WTC11 (cell line): ENCODE results near the gene ABCA3.

Source experiments
- HMGA2 ChIP-seq: fragments of 250-450 bp; sonication (Bioruptor Pico); IDR thresholded peaks from 2 replicates; pipeline ENCODE4 v1.4.0; 2021; ENCODE audit warnings: mild to moderate bottlenecking, moderate library complexity
- ZBTB21 ChIP-seq: sonication (generic); formaldehyde crosslinking; IDR thresholded peaks from 2 replicates; pipeline ENCODE4 v1.8.1; 2023; ENCODE audit warnings: mild to moderate bottlenecking, missing genetic modification reagents, borderline replicate concordance
- ZNF138 ChIP-seq: sonication (generic); formaldehyde crosslinking; conservative IDR thresholded peaks from 2 replicates; pipeline ENCODE4 v1.8.1; 2022; ENCODE audit warnings: mild to moderate bottlenecking, moderate library complexity, missing genetic modification reagents
- ZNF416 ChIP-seq: fragments of 250-450 bp; sonication (Bioruptor Pico); IDR thresholded peaks from 2 replicates; pipeline ENCODE4 v1.9.0; 2021; ENCODE audit warnings: mild to moderate bottlenecking, inconsistent platforms
- TF ChIP-seq, protein P1 (sequence below): sonication (generic); formaldehyde crosslinking; IDR thresholded peaks from 2 replicates; pipeline ENCODE4 v1.8.1; 2023; ENCODE audit warnings: mild to moderate bottlenecking, missing genetic modification reagents
- TF ChIP-seq, protein P2 (sequence below): fragments of 200-600 bp; IDR thresholded peaks from 2 replicates; pipeline ENCODE4 v1.8.0; 2022; ENCODE audit warnings: antibody characterized with exemption
- TF ChIP-seq, protein P3 (sequence below): sonication (generic); formaldehyde crosslinking; IDR thresholded peaks from 2 replicates; pipeline ENCODE4 v1.8.1; 2023; ENCODE audit warnings: mild to moderate bottlenecking, missing genetic modification reagents, moderate library complexity
- TF ChIP-seq, protein P4 (sequence below): sonication (generic); formaldehyde crosslinking; IDR thresholded peaks from 2 replicates; pipeline ENCODE4 v1.8.0; 2022; ENCODE audit warnings: mild to moderate bottlenecking, missing genetic modification reagents

DNA sequence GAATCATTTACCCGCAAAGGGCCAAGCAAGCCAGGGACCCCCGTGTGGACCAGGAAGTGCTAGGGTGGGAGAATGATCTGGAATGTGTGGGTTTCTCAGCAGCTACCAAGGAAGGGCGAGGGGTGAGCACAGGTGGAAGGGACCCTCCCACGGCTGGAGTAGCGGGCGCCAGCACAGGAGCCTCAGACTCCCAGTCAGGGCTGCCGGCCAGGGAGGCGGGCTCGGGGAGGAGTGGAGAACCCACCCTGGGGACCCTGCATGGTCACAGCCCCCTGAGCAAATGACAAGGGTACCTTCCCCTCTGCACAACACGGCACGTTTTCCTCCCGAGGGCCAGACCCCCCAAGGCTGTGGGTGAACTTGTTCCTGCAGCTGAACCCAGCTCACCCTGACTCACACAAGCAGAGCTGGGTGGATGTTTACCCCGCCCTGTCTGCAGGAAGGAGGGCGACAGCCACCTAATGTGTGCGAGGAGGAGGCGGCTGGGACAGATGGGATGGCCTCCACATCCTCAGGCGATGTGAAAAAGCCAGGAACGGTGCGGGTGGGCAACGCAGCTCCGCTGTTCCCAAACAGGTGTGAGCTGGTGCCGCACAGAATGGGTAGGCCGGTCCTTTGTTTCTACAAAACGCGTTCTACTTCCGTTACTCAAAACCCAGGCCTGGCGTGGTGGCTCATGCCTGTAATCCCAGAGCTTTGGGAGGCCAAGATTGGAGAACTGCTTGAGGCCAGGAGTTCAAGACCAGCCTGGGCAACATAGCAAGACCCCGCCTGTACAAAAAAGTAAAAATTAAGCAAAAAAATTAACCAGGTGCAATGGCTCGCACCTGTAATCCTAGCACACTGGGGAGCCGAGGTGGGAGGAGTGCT lies 95.4 kb downstream of the ABCA3 start:
- TF ChIP-seq ZNF416 (no peak), ZNF138 (no peak), HMGA2 (CRISPR knock-in tag) (no peak), ZBTB21 (CRISPR knock-in tag) (no peak)
- TF ChIP-seq, protein P1, sequence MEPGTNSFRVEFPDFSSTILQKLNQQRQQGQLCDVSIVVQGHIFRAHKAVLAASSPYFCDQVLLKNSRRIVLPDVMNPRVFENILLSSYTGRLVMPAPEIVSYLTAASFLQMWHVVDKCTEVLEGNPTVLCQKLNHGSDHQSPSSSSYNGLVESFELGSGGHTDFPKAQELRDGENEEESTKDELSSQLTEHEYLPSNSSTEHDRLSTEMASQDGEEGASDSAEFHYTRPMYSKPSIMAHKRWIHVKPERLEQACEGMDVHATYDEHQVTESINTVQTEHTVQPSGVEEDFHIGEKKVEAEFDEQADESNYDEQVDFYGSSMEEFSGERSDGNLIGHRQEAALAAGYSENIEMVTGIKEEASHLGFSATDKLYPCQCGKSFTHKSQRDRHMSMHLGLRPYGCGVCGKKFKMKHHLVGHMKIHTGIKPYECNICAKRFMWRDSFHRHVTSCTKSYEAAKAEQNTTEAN (CRISPR knock-in tag), result no peak
- TF ChIP-seq, protein P2, sequence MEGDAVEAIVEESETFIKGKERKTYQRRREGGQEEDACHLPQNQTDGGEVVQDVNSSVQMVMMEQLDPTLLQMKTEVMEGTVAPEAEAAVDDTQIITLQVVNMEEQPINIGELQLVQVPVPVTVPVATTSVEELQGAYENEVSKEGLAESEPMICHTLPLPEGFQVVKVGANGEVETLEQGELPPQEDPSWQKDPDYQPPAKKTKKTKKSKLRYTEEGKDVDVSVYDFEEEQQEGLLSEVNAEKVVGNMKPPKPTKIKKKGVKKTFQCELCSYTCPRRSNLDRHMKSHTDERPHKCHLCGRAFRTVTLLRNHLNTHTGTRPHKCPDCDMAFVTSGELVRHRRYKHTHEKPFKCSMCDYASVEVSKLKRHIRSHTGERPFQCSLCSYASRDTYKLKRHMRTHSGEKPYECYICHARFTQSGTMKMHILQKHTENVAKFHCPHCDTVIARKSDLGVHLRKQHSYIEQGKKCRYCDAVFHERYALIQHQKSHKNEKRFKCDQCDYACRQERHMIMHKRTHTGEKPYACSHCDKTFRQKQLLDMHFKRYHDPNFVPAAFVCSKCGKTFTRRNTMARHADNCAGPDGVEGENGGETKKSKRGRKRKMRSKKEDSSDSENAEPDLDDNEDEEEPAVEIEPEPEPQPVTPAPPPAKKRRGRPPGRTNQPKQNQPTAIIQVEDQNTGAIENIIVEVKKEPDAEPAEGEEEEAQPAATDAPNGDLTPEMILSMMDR, result no peak
- TF ChIP-seq, protein P3, sequence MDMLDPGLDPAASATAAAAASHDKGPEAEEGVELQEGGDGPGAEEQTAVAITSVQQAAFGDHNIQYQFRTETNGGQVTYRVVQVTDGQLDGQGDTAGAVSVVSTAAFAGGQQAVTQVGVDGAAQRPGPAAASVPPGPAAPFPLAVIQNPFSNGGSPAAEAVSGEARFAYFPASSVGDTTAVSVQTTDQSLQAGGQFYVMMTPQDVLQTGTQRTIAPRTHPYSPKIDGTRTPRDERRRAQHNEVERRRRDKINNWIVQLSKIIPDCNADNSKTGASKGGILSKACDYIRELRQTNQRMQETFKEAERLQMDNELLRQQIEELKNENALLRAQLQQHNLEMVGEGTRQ, result no peak
- TF ChIP-seq, protein P4, sequence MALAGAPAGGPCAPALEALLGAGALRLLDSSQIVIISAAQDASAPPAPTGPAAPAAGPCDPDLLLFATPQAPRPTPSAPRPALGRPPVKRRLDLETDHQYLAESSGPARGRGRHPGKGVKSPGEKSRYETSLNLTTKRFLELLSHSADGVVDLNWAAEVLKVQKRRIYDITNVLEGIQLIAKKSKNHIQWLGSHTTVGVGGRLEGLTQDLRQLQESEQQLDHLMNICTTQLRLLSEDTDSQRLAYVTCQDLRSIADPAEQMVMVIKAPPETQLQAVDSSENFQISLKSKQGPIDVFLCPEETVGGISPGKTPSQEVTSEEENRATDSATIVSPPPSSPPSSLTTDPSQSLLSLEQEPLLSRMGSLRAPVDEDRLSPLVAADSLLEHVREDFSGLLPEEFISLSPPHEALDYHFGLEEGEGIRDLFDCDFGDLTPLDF (CRISPR knock-in tag), result no peak
